GM12875 (cell line): Measurements from ENCODE around the gene PNMT.
"Not testable (repeated sequence)": the region's sequence is repeated elsewhere in the genome, so short reads cannot be mapped to it uniquely, and the experiment has no call there.

Source experiments
- H3K4me3 ChIP-seq: one replicate; pipeline ENCODE4 v1.5.1; 2011; ENCODE audit warnings: low read depth, low read length, control low read depth
- TF ChIP-seq, protein P1 (sequence below): IDR thresholded peaks from 2 replicates; pipeline ENCODE4 v1.5.1; 2011; ENCODE audit warnings: low read depth, mild to moderate bottlenecking, control low read depth, inconsistent platforms, low read length, moderate library complexity, borderline replicate concordance; ENCODE audit not compliant: insufficient read depth

Gene PNMT

GRCh38 chr17:39697961-39698360 is 29.7 kb downstream of the PNMT start:
- H3K4me3 ChIP-seq: no peak overlapping the region
- TF ChIP-seq, protein P1, sequence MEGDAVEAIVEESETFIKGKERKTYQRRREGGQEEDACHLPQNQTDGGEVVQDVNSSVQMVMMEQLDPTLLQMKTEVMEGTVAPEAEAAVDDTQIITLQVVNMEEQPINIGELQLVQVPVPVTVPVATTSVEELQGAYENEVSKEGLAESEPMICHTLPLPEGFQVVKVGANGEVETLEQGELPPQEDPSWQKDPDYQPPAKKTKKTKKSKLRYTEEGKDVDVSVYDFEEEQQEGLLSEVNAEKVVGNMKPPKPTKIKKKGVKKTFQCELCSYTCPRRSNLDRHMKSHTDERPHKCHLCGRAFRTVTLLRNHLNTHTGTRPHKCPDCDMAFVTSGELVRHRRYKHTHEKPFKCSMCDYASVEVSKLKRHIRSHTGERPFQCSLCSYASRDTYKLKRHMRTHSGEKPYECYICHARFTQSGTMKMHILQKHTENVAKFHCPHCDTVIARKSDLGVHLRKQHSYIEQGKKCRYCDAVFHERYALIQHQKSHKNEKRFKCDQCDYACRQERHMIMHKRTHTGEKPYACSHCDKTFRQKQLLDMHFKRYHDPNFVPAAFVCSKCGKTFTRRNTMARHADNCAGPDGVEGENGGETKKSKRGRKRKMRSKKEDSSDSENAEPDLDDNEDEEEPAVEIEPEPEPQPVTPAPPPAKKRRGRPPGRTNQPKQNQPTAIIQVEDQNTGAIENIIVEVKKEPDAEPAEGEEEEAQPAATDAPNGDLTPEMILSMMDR: no peak

DNA sequence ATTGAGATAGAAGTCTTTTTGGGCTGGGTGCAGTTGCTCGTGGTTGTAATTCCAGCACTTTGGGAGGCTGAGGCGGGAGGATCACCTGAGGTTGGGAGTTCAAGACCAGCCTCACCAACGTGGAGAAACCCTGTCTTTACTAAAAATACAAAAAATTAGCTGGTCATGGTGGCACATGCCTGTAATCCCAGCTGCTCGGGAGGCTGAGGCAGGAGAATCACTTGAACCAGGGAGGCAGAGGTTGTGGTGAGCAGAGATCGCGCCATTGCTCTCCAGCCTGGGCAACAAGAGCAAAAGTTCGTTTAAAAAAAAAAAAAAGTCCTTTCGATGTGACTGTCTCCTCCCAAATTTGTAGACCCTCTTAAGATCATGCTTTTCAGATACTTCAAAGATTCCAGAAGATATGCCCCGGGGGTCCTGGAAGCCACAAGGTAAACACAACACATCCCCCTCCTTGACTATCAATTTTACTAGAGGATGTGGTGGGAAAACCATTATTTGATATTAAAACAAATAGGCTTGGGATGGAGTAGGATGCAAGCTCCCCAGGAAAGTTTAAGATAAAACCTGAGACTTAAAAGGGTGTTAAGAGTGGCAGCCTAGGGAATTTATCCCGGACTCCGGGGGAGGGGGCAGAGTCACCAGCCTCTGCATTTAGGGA is 31.0 kb downstream of the PNMT start:
- not testable (repeated sequence) for H3K4me3 ChIP-seq

DNA sequence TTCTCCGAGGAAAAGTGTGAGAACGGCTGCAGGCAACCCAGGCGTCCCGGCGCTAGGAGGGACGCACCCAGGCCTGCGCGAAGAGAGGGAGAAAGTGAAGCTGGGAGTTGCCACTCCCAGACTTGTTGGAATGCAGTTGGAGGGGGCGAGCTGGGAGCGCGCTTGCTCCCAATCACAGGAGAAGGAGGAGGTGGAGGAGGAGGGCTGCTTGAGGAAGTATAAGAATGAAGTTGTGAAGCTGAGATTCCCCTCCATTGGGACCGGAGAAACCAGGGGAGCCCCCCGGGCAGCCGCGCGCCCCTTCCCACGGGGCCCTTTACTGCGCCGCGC is 31.5 kb downstream of the PNMT start, which contains the start of gene ERBB2:
Gene ERBB2 (plus strand): TSS at position 247 of the 330 bp plus-strand sequence. CDS start 175 bp downstream, outside the sequence.
- TF ChIP-seq, protein P1: no peak
- no peak within 1 kb of the TSS for H3K4me3 ChIP-seq

GRCh38 chr17:39700148-39700987 is 32.1 kb downstream of the PNMT start:
- no peak overlapping the region for H3K4me3 ChIP-seq
- TF ChIP-seq, protein P1: no peak

DNA sequence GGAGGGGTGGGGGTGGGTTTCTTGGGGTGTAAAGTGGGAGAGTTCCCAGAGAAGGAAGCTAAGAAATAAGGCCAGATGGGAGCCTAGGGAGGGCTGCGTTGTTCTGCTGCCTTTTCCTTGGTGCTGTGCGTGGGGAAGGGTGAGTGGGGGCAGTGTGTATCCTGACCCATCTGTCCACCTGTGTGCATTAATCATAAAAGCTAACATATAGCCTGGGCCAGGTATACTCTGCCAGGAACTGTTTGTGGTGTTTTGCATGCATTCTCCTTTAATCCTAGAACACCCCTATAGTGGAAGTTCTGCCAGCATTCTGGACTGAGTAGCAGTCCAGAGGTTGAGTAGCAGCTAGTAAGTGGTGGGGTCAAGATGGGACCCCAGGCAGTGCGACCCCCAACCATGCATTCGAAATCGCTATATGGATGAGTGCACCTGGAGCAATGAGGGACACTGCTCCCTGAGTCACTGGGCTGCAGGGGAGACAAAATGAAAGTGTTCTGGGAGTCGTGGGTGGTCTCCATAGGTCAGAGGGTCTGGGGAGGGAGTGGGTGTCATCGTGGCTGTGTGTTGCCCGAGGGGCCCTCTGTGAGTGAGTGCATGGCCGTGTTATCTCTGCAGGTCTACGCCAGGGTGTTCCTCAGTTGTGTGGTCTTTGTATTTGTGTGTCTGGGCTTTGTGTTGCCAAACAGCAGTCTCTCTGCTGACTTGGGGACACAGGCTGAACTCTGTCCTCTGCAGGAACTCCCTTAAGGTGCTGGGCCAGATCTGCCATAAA is 32.9 kb downstream of the PNMT start:
- no peak overlapping the region for H3K4me3 ChIP-seq
- TF ChIP-seq, protein P1: no peak

GRCh38 chr17:39701784-39702422 is 33.6 kb downstream of the PNMT start:
- H3K4me3 ChIP-seq: no peak overlapping the region
- TF ChIP-seq, protein P1: no peak
